Tibial nerve (tissue), 3 donors: ENCODE results near the gene HTT.

ENCODE experiments used
- POLR2A ChIP-seq, 2 donors: fragments of 450-650 bp; IDR thresholded peaks; one replicate each; pipeline ENCODE4 v1.6.1; 2017; ENCODE audit warnings: antibody characterized with exemption in 2 of 2, mild to moderate bottlenecking in 2 of 2, moderate library complexity in 2 of 2
- TF ChIP-seq, protein P1 (sequence below), 5 experiments: fragments of 200-600 bp in 3 of 5; fragments of 450-650 bp in 2 of 5; sonication (generic) in 3 of 5; IDR thresholded peaks; one replicate each; pipeline ENCODE4 v1.5.1; 2016 to 2019; ENCODE audit warnings: antibody characterized with exemption in 5 of 5, mild to moderate bottlenecking in 3 of 5, moderate library complexity in 2 of 5

DNA sequence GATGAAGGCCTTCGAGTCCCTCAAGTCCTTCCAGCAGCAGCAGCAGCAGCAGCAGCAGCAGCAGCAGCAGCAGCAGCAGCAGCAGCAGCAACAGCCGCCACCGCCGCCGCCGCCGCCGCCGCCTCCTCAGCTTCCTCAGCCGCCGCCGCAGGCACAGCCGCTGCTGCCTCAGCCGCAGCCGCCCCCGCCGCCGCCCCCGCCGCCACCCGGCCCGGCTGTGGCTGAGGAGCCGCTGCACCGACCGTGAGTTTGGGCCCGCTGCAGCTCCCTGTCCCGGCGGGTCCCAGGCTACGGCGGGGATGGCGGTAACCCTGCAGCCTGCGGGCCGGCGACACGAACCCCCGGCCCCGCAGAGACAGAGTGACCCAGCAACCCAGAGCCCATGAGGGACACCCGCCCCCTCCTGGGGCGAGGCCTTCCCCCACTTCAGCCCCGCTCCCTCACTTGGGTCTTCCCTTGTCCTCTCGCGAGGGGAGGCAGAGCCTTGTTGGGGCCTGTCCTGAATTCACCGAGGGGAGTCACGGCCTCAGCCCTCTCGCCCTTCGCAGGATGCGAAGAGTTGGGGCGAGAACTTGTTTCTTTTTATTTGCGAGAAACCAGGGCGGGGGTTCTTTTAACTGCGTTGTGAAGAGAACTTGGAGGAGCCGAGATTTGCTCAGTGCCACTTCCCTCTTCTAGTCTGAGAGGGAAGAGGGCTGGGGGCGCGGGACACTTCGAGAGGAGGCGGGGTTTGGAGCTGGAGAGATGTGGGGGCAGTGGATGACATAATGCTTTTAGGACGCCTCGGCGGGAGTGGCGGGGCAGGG, 568 bp downstream of the HTT start:
- TF ChIP-seq POLR2A (IDR thresholded peaks at IDR 0.05), result peak; percentile 8 to 47
- TF ChIP-seq, protein P1, sequence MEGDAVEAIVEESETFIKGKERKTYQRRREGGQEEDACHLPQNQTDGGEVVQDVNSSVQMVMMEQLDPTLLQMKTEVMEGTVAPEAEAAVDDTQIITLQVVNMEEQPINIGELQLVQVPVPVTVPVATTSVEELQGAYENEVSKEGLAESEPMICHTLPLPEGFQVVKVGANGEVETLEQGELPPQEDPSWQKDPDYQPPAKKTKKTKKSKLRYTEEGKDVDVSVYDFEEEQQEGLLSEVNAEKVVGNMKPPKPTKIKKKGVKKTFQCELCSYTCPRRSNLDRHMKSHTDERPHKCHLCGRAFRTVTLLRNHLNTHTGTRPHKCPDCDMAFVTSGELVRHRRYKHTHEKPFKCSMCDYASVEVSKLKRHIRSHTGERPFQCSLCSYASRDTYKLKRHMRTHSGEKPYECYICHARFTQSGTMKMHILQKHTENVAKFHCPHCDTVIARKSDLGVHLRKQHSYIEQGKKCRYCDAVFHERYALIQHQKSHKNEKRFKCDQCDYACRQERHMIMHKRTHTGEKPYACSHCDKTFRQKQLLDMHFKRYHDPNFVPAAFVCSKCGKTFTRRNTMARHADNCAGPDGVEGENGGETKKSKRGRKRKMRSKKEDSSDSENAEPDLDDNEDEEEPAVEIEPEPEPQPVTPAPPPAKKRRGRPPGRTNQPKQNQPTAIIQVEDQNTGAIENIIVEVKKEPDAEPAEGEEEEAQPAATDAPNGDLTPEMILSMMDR (IDR thresholded peaks at IDR 0.05), result no peak
